HCT116 (cell line): ENCODE data around the gene SEMA6A. TPM values are rescaled to one million over a fixed set of nuclear protein-coding genes. Genes with fewer than 3 reads are reported as not detected.

Source experiments
- ATAC-seq: fragments of 200-7000 bp; cut with Tn5 transposase; 2 replicates; pipeline ENCODE4 v1.9.1; 2020; ENCODE audit warnings: mild to moderate bottlenecking, moderate library complexity
- BruUV-seq: library from RNA; stranded (reverse); fragments of 400-500 nt; replicated peaks from 2 replicates; lab custom pipeline; 2021; lab: Mats Ljungman, UMichigan
- CTCF ChIA-PET: fragments of 300-600 bp; sonication (Branson Sonifier 250); formaldehyde crosslinking; loops from one replicate; lab custom pipeline; 2021; ENCODE audit warnings: antibody characterized with exemption; lab: Charles Lee
- POLR2A ChIA-PET: fragments of 300-600, 350-600 bp; sonication (Branson Sonifier 250); formaldehyde crosslinking; loops from one replicate; lab custom pipeline; 2021; ENCODE audit warnings: antibody characterized with exemption; lab: Charles Lee
- RAD21 ChIA-PET, 2 experiments: fragments of 300-600 bp; sonication (Branson Sonifier 250); formaldehyde crosslinking; loops; one replicate each; lab custom pipeline; 2023; ENCODE audit warnings: low total read pairs in 2 of 2; ENCODE audit not compliant: uncharacterized antibody in 2 of 2, unreplicated experiment in 2 of 2, low non-redundant PET in 1 of 2; lab: Charles Lee
- DNase-seq: peaks from one replicate; pipeline ENCODE4 v3.0.0-alpha.2; 2010; ENCODE audit warnings: low read depth, low spot score
- H2AFZ ChIP-seq: fragments of 200-600 bp; shearing (Covaris generic), sonication (generic); 2 replicates; pipeline ENCODE4 v1.6.1; 2017; ENCODE audit warnings: low read depth, mixed run types, mixed read lengths, antibody characterized with exemption, low read length; ENCODE audit not compliant: poor library complexity, severe bottlenecking
- H3K27ac ChIP-seq: 2 replicates; pipeline ENCODE4 v1.5.1; 2012; ENCODE audit warnings: low read depth, low read length
- H3K27me3 ChIP-seq: fragments of 200-600 bp; sonication (generic); 2 replicates; pipeline ENCODE4 v1.6.1; 2016; ENCODE audit warnings: mixed run types, low read length, mixed read lengths; ENCODE audit not compliant: insufficient read depth
- H3K36me3 ChIP-seq, 2 experiments: fragments of 200-500 bp in 1 of 2; fragments of 200-600 bp in 1 of 2; sonication (Bioruptor generic) in 1 of 2; sonication (generic) in 1 of 2; 2 replicates each; pipeline versions ENCODE4 v1.5.1 to v1.6.1; 2014 to 2016; ENCODE audit warnings: low read length in 2 of 2, inconsistent platforms in 1 of 2, mixed read lengths in 1 of 2, mixed run types in 1 of 2; ENCODE audit not compliant: insufficient read depth in 2 of 2, control insufficient read depth in 1 of 2
- H3K4me1 ChIP-seq, 2 experiments: fragments of 200-600 bp in 1 of 2; sonication (generic) in 1 of 2; 2 replicates each; pipeline versions ENCODE4 v1.5.1 to v1.6.1; 2012 to 2017; ENCODE audit warnings: low read length in 2 of 2, inconsistent platforms in 1 of 2, mild to moderate bottlenecking in 1 of 2, mixed read lengths in 1 of 2, mixed run types in 1 of 2, moderate library complexity in 1 of 2; ENCODE audit not compliant: insufficient read depth in 2 of 2, control insufficient read depth in 1 of 2
- H3K4me2 ChIP-seq: fragments of 200-600 bp; sonication (generic); 2 replicates; pipeline ENCODE4 v1.6.1; 2017; ENCODE audit warnings: mixed run types, low read length, mixed read lengths
- H3K4me3 ChIP-seq, 2 experiments: fragments of 200-600 bp in 1 of 2; sonication (generic) in 1 of 2; replicated peaks in 1 of 2; 2 replicates each; pipeline ENCODE4 v1.5.1; 2011 to 2016; ENCODE audit warnings: low read length in 2 of 2, control low read depth in 1 of 2, low read depth in 1 of 2, mild to moderate bottlenecking in 1 of 2, mixed read lengths in 1 of 2, mixed run types in 1 of 2
- H3K79me2 ChIP-seq: fragments of 200-600 bp; sonication (generic); 2 replicates; pipeline ENCODE4 v1.6.1; 2017; ENCODE audit warnings: mild to moderate bottlenecking, mixed run types, low read length, moderate library complexity, mixed read lengths; ENCODE audit not compliant: insufficient read depth
- H3K9ac ChIP-seq: fragments of 200-600 bp; sonication (generic); 2 replicates; pipeline ENCODE4 v1.6.1; 2016; ENCODE audit warnings: low read length, mixed read lengths
- H3K9me2 ChIP-seq: fragments of 200-600 bp; sonication (generic), shearing (Covaris generic); 2 replicates; pipeline ENCODE4 v1.6.1; 2017; ENCODE audit warnings: mixed run types, mild to moderate bottlenecking, moderate library complexity; ENCODE audit not compliant: insufficient read depth
- H3K9me3 ChIP-seq, 2 experiments: fragments of 200-500 bp in 1 of 2; fragments of 200-600 bp in 1 of 2; sonication (Bioruptor generic) in 1 of 2; sonication (generic) in 1 of 2; 2 replicates each; pipeline ENCODE4 v1.6.1; 2014 to 2017; ENCODE audit warnings: low read length in 2 of 2, mixed read lengths in 2 of 2, inconsistent platforms in 1 of 2, low read depth in 1 of 2, mild to moderate bottlenecking in 1 of 2, mixed run types in 1 of 2, moderate library complexity in 1 of 2; ENCODE audit not compliant: control insufficient read depth in 1 of 2, insufficient read depth in 1 of 2
- H4K20me1 ChIP-seq: fragments of 200-600 bp; sonication (generic), shearing (Covaris generic); 2 replicates; pipeline ENCODE4 v1.6.1; 2017; ENCODE audit warnings: mixed run types, mild to moderate bottlenecking, moderate library complexity; ENCODE audit not compliant: insufficient read depth
- CBX3 ChIP-seq: IDR thresholded peaks from 2 replicates; pipeline ENCODE4 v1.6.1; 2012; ENCODE audit warnings: low read depth
- EZH2 ChIP-seq: fragments of 200-600 bp; sonication (generic); IDR thresholded peaks from 2 replicates; pipeline ENCODE4 v1.6.1; 2017; ENCODE audit warnings: antibody characterized with exemption, mixed run types
- EZH2phosphoT487 ChIP-seq: fragments of 200-600 bp; IDR thresholded peaks from 2 replicates; pipeline ENCODE4 v1.6.1; 2018; ENCODE audit warnings: antibody characterized with exemption, borderline replicate concordance
- JUND ChIP-seq: IDR thresholded peaks from 2 replicates; pipeline ENCODE4 v1.6.1; 2012
- POLR2A ChIP-seq: IDR thresholded peaks from 2 replicates; pipeline ENCODE4 v1.7.0; 2011; ENCODE audit warnings: borderline replicate concordance; ENCODE audit not compliant: insufficient read depth, insufficient read length; ENCODE audit errors: extremely low read depth
- POLR2AphosphoS5 ChIP-seq: IDR thresholded peaks from 2 replicates; pipeline ENCODE4 v1.6.1; 2011; ENCODE audit warnings: mild to moderate bottlenecking, low read depth, low read length, moderate library complexity
- RAD21 ChIP-seq: IDR thresholded peaks from 2 replicates; pipeline ENCODE4 v1.6.1; 2012; ENCODE audit warnings: low read depth, mild to moderate bottlenecking
- SIN3A ChIP-seq: IDR thresholded peaks from 2 replicates; pipeline ENCODE4 v1.6.1; 2012; ENCODE audit warnings: low read depth
- SP1 ChIP-seq: IDR thresholded peaks from 2 replicates; pipeline ENCODE4 v1.6.1; 2012; ENCODE audit warnings: low read depth
- SRF ChIP-seq: IDR thresholded peaks from 2 replicates; pipeline ENCODE4 v1.6.1; 2012; ENCODE audit warnings: low read depth
- TCF7L2 ChIP-seq: IDR thresholded peaks from 2 replicates; pipeline ENCODE4 v1.7.0; 2011; ENCODE audit warnings: borderline replicate concordance, inconsistent platforms; ENCODE audit not compliant: insufficient read depth, insufficient read length; ENCODE audit errors: extremely low read depth
- YY1 ChIP-seq: IDR thresholded peaks from 2 replicates; pipeline ENCODE4 v1.6.1; 2011; ENCODE audit warnings: low read length, low read depth, moderate library complexity, mild to moderate bottlenecking; ENCODE audit not compliant: insufficient replicate concordance; ENCODE audit errors: extremely low read depth
- ZFX ChIP-seq: fragments of 450-650 bp; IDR thresholded peaks from 2 replicates; pipeline ENCODE4 v1.6.1; 2017
- ZNF274 ChIP-seq: fragments of 200-500 bp; sonication (Bioruptor generic); IDR thresholded peaks from 2 replicates; pipeline ENCODE4 v1.6.1; 2014; ENCODE audit warnings: mild to moderate bottlenecking, low read depth, low read length, inconsistent platforms
- intact Hi-C: fragments of 100-400 bp; cut with micrococcal nuclease; formaldehyde crosslinking; loops from 2 replicates; pipeline ENCODE4 v1.10.0; 2022
- total RNA-seq: library from RNA; stranded (reverse); gene quantifications from one replicate; pipeline ENCODE4 v1.2.1, GENCODE V29; 2021; ENCODE audit not compliant: unreplicated experiment
- TF ChIP-seq, protein P1 (sequence below): IDR thresholded peaks from 2 replicates; pipeline ENCODE4 v1.6.1; 2012
- TF ChIP-seq, protein P2 (sequence below): IDR thresholded peaks from 2 replicates; pipeline ENCODE4 v1.6.1; 2011; ENCODE audit warnings: mild to moderate bottlenecking, low read length, moderate library complexity; ENCODE audit not compliant: insufficient replicate concordance; ENCODE audit errors: extremely low read depth
- TF ChIP-seq, protein P3 (sequence below): IDR thresholded peaks from 2 replicates; pipeline ENCODE4 v1.6.1; 2012
- TF ChIP-seq, protein P4 (sequence below), 3 experiments: fragments of 200-600 bp in 1 of 3; sonication (generic) in 1 of 3; IDR thresholded peaks in 2 of 3; conservative IDR thresholded peaks in 1 of 3; 2 replicates each; pipeline ENCODE4 v1.5.1; 2012 to 2017; ENCODE audit warnings: low read depth in 2 of 3, low read length in 2 of 3, antibody characterized with exemption in 1 of 3, borderline replicate concordance in 1 of 3, control low read depth in 1 of 3, mild to moderate bottlenecking in 1 of 3, mixed read lengths in 1 of 3, mixed run types in 1 of 3, moderate library complexity in 1 of 3; ENCODE audit not compliant: insufficient read depth in 1 of 3
- TF ChIP-seq, protein P5 (sequence below): IDR thresholded peaks from 2 replicates; pipeline ENCODE4 v1.6.1; 2012; ENCODE audit warnings: low read depth

Gene SEMA6A
- total RNA-seq, 1 experiment from 2014 or later, result 6.7 TPM

DNA sequence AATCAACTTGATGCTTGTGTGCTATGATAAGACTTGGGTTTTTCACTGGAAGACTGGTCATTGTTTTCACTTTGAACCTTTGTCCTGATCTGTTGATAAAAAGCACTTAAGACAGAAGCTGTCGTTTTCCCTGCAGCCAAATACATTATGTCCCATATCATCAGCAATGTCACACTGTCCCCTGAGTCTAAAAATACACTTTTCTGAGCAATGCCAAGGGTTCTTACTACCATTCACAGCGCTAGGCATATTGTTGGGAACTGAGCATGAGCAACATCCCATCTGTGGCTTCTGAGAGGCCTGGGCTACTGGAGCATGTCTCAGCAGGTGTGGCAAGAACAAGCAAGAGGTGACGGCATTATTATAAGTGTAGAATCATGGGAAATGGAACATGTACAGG, 81.8 kb downstream of the SEMA6A start:
- intact Hi-C loops, result loop anchor here (1.0 kb wide), 1 partner anchor 29 kb away; no protein-coding TSS in a partner anchor
- DNase-seq (no peak), ATAC-seq (no peak)
- Histone ChIP-seq H3K4me2 (no peak overlapping the region), H3K9me3 (no peaks in the 10 kb centered on the region), H2AFZ (no peak overlapping the region), H3K79me2 (no peaks in the 10 kb centered on the region), H3K9me2 (no peaks in the 10 kb centered on the region), H3K4me3 (no peak overlapping the region), H3K4me1 (no peaks in the 10 kb centered on the region), H3K9ac (no peak overlapping the region), H3K27ac (no peak overlapping the region), H3K36me3 (no peaks in the 10 kb centered on the region), H4K20me1 (no peaks in the 10 kb centered on the region), H3K27me3 (no peaks in the 10 kb centered on the region)
- no TSS peak for BruUV-seq
- CTCF ChIA-PET, result no interaction called here
- TF ChIP-seq, protein P1, sequence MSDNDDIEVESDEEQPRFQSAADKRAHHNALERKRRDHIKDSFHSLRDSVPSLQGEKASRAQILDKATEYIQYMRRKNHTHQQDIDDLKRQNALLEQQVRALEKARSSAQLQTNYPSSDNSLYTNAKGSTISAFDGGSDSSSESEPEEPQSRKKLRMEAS, result no peak
- TF ChIP-seq SP1 (no peak), POLR2AphosphoS5 (no peak), ZNF274 (no peak), CBX3 (no peak), ZFX (no peak), SRF (no peak), EZH2phosphoT487 (no peak), TCF7L2 (no peak), EZH2 (no peak), SIN3A (no peak), YY1 (no peak), JUND (no peak), RAD21 (no peak), POLR2A (no peak)
- TF ChIP-seq, protein P2, sequence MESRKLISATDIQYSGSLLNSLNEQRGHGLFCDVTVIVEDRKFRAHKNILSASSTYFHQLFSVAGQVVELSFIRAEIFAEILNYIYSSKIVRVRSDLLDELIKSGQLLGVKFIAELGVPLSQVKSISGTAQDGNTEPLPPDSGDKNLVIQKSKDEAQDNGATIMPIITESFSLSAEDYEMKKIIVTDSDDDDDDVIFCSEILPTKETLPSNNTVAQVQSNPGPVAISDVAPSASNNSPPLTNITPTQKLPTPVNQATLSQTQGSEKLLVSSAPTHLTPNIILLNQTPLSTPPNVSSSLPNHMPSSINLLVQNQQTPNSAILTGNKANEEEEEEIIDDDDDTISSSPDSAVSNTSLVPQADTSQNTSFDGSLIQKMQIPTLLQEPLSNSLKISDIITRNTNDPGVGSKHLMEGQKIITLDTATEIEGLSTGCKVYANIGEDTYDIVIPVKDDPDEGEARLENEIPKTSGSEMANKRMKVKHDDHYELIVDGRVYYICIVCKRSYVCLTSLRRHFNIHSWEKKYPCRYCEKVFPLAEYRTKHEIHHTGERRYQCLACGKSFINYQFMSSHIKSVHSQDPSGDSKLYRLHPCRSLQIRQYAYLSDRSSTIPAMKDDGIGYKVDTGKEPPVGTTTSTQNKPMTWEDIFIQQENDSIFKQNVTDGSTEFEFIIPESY, result no peak
- TF ChIP-seq, protein P3, sequence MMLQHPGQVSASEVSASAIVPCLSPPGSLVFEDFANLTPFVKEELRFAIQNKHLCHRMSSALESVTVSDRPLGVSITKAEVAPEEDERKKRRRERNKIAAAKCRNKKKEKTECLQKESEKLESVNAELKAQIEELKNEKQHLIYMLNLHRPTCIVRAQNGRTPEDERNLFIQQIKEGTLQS, result no peak
- TF ChIP-seq, protein P4, sequence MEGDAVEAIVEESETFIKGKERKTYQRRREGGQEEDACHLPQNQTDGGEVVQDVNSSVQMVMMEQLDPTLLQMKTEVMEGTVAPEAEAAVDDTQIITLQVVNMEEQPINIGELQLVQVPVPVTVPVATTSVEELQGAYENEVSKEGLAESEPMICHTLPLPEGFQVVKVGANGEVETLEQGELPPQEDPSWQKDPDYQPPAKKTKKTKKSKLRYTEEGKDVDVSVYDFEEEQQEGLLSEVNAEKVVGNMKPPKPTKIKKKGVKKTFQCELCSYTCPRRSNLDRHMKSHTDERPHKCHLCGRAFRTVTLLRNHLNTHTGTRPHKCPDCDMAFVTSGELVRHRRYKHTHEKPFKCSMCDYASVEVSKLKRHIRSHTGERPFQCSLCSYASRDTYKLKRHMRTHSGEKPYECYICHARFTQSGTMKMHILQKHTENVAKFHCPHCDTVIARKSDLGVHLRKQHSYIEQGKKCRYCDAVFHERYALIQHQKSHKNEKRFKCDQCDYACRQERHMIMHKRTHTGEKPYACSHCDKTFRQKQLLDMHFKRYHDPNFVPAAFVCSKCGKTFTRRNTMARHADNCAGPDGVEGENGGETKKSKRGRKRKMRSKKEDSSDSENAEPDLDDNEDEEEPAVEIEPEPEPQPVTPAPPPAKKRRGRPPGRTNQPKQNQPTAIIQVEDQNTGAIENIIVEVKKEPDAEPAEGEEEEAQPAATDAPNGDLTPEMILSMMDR (IDR thresholded peaks at IDR 0.05 in 2 of 3, conservative IDR thresholded peaks at IDR 0.05 in 1 of 3; ENCODE audit: borderline replicate concordance in 1 of 3, insufficient read depth in 1 of 3, low read depth in 2 of 3, low read length in 2 of 3), result no peak
- TF ChIP-seq, protein P5, sequence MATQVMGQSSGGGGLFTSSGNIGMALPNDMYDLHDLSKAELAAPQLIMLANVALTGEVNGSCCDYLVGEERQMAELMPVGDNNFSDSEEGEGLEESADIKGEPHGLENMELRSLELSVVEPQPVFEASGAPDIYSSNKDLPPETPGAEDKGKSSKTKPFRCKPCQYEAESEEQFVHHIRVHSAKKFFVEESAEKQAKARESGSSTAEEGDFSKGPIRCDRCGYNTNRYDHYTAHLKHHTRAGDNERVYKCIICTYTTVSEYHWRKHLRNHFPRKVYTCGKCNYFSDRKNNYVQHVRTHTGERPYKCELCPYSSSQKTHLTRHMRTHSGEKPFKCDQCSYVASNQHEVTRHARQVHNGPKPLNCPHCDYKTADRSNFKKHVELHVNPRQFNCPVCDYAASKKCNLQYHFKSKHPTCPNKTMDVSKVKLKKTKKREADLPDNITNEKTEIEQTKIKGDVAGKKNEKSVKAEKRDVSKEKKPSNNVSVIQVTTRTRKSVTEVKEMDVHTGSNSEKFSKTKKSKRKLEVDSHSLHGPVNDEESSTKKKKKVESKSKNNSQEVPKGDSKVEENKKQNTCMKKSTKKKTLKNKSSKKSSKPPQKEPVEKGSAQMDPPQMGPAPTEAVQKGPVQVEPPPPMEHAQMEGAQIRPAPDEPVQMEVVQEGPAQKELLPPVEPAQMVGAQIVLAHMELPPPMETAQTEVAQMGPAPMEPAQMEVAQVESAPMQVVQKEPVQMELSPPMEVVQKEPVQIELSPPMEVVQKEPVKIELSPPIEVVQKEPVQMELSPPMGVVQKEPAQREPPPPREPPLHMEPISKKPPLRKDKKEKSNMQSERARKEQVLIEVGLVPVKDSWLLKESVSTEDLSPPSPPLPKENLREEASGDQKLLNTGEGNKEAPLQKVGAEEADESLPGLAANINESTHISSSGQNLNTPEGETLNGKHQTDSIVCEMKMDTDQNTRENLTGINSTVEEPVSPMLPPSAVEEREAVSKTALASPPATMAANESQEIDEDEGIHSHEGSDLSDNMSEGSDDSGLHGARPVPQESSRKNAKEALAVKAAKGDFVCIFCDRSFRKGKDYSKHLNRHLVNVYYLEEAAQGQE, result no peak
- POLR2A ChIA-PET, result no interaction called here
- RAD21 ChIA-PET, result no interaction called here
